CD4-positive, alpha-beta T cell treated with Interleukin-1 beta for 1 hour (primary cell): ENCODE results near the gene SLC7A7.
"Not testable (repeated sequence)": the region's sequence is repeated elsewhere in the genome, so short reads cannot be mapped to it uniquely, and the experiment has no call there.

Source experiments
- DNase-seq, 2 donors: peaks; one replicate each; pipeline ENCODE4 v3.0.0-alpha.2; 2020 to 2022

The SLC7A7 gene

DNA sequence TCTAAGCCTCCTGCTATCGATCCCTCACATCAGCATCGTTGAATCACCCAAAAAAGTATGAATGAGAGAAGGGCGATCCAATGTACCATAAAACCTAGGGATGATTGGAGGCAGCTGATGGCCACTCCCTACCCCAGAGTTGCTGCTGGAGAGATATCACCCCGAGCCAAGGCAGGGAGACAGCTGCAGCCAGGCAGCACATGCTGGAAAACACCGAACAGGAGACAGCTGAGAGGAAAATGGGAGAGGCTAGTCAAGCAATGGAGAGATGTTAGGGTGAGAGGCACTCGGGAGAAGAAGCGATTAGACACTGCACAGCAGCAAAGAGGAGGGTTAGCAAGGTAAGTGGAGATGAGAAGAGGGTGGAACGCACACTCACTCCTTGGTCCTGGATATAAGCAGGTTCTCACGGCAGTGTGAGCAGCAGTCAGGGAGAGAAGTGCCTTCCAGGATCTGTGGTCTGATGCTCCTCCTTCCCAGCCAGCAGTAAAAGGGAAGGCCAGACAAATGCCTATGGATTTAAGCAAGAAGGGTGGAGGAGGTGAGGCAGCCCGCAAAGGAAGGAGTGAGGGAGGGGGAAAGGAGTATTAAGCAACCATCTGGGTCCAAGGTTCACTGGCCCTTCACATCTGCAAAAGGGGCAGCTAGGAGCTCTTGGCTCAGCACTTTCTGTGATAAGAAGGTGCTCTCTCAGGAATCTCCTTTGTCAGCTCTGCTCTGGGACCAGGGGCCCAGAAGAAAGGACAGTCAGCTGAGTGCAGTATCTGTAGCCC is at the start of gene SLC7A7:
Gene SLC7A7 (minus strand): TSS at position 495 of the 773 bp plus-strand sequence. CDS start 2,037 bp downstream, outside the sequence.
- no peak for DNase-seq

DNA sequence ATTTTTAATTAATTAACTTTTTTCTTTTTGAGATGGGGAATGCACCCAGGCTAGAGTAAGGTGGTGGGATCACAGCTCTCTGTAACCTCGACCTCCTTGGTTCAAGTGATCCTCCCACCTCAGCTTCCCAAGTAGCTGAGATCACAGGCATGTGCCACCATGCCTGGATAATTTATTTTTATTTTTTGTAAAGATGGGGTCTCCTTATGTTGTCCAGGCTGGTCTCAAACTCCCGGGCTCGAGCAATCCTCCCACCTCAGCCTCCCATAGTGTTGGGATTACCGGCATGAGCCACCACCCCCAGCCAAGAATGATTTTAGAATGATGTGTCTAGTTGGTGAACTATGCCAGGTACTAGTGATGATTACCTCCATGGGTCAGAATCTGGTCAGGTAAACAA is 49.7 kb upstream of the SLC7A7 start:
- DNase-seq, result no peak

DNA sequence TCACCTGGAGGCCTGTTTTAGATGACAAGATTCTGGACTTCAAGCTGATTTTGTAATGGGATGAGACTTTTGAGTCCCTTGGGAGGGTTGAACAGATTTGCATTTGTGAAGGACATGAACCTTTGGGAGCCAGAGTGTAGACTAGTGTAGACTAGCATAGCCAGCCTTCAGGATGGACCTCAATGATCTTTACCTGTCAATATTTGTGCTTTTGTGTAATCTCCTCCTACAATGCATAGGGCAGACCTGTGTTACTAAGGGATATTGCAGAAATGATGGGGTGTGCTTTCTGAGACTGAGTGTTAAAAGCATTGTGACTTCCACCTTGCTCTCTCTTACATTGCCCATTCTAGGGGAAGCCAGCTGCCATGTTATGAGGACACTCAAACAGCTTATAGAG is 46.4 kb upstream of the SLC7A7 start:
- no peak for DNase-seq

DNA sequence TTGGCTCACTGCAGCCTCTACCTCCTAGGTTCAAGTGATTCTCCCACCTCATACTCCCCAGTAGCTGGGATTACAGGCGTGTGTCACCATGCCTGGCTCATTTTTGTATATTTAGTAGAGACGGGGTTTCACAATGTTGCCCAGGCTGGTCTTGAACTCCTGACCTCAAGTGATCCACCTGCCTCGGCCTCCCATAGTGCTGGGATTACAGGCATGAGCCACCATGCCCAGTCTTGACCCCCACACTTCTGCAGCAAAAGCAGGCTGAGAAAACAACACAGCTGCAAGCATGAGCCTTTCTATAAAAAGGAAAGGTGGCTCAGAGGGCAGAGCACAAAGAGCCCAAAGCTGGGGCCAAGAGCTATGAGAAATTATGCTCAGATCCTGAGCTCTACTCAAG is 45.1 kb upstream of the SLC7A7 start:
- DNase-seq, result not testable (repeated sequence)

DNA sequence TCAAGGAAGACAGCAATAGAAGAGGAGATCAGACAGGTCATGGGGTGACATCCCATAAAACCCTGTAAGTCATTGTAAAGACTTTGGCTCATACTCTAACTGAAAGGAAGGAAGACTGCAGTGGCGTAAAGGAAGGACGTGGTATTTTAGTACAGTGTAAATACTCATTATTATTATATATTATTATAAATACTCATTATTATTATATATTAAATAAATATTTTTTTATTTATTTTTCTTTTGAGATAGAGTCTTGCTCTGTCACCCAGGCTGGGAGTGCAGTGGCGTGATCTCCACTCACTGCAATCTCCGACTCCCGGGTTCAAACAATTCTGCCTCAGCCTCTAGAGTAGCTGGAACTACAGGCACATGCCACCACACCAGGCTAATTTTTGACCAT is 41.2 kb upstream of the SLC7A7 start:
- DNase-seq, result no peak

DNA sequence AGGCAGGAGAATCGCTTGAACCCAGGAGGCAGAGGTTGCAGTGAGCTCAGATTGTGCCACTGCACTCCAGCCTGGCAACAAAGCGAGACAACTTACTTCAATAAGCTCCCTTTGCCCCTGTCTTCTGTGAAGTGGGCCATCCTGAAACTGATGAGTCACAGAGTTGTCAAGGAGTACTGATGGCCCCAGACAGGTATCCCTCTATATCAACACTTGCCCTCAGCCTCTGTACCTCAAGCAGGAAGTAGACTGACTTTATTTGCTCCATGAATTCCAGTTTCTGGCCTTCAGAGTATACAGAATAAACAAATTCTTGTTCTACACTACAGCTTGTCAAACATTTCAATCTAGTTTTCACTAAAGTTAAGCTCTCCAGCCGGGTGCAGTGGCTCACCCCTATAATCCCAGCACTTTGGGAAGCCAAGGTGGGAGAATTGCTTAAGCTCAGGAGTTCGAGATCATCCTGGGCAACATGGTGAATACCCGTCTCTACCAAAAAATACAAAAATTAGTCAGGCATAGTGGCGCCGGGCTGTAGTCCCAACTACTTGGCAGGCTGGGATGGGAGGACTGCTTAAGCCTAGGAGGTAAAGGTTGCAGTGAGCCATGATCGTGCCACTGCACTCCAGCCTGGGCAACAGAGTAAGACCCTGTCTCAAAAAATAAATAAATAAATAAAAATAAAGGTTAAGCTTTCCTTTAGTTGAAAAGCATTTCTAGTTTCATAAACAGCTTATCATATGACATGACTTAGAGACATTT is 39.9 kb upstream of the SLC7A7 start:
- no peak for DNase-seq

DNA sequence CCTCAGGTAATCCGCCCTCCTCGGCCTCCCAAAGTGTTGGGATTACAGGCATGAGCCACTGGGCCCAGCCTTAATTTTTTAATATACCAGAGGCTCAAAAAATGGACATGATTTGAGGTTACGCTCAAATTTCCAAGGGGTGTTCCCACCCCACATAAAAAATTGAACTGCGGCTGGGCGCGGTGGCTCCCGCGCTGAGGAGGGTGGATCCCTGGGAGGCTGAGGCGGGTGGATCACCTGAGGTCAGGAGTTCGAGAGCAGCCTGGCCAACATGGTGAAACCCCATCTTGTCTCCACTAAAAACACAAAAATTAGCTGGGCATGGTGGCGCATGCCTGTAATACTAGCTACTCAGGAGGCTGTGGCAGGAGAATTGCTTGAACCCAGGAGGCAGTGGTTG is 39.1 kb upstream of the SLC7A7 start:
- not testable (repeated sequence) for DNase-seq

DNA sequence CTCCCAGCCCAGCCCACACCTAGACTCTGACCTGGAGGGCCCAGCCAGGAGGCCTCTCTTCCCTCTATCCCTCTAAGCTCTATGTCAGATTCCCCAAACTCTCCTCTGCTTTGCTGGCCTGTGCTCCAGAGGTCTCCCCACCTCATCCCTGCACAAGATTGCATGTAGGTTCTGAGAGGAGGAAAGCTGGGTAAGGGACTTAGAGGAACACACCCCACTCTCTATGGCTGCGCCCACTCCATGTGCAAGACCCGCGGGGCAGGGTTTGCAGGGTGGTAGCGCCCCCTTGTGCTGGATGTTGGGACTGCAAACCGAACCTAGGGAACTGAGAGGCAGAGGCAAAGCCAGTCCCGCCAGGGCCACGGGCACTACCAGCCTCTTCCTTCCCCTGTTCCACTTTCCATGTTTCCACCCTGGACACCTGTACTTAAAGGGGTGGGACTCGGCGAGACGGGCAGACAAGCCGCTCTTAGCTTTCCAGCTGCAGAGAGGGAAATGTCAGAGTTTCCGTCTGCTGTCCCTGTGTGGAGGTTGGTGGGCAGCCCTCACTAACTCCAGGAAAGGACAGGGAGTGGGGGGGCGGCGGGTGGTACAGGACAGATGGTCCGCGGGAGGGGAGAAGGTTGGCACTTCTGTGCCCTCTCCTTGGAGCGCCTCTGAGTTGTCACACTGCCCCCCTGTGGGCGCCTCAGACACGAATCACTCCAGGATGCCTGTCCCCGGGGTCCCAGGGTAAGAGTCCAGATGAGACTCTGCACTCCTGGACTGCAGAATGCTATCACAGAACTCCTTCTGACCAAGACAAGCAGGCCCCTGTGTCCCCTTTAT is 37.9 kb upstream of the SLC7A7 start:
- DNase-seq, result peak; percentile 86 to 89

DNA sequence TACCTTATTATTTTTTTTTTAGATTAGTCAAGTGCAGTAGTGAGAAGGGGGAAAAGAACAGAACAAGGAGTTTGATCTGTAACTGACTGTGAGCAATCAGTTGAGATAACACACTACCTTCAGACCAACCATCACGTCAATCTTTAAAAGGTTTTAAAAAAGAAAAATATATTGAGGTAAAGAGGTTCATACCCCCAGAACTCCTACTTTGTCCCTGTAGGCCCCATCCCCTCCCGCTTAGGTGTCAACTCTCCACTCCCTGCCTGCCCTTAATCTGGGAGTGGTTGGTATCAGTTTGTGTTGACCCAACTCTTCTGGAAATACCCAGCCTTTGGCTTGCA is 37.3 kb upstream of the SLC7A7 start:
- DNase-seq, result no peak

DNA sequence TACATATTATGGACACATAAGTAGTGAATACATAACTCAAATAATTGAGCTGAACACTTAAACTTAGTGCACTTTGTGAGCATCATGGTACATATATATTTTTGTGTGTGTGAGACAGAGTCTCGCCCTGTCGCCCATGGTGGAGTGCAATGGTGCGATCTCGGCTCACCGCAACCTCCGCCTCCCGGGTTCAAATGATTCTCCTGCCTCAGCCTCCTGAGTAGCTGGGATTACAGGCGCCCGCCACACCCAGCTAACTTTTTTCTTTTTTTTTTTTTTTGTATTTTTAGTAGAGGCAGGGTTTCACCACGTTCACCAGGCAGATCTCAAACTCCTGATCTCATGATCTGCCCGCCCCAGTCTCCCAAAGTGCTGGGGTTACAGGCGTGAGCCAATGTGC is 36.9 kb upstream of the SLC7A7 start:
- DNase-seq, result not testable (repeated sequence)

DNA sequence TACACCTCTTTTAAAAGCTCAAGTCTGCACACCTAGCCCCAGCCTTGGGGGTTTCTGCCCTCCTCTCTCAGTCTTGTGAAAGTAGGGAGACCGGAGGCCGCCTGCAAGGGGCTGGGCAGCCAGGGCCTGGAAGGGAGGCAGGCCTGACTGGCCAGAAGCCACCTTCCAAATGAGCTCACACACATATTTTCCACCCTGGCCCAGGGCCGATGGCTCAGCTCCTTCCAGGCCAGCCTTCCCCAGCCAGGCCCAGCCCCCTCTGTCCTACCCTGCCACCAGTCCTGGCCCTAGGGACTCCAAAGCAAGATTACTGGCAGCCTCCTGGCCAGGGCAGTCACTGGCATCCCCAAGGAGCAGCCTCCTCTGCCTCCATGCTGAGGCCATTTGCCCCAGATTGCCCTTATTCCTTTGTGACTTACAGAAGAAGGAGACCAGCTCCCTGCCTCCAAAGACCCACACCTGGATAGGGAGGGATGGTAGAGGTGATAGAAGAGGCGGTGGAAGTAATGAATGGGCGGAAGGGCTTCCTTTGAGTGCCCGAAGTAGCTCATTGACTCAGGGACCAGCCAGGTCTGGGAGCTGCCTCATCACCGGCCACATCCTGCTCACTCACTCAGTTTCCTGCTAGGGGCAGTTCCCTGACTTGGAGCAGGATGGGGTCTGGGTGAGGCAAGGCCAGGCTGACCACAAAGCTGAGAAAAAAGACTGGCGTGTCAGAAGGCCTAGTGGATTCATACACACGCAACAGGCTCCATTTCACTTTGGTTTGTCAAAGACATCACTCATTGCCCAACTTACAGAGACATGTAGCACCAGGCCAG is 35.9 kb upstream of the SLC7A7 start:
- peak in 1 of 2 donors; percentile 39 for DNase-seq

DNA sequence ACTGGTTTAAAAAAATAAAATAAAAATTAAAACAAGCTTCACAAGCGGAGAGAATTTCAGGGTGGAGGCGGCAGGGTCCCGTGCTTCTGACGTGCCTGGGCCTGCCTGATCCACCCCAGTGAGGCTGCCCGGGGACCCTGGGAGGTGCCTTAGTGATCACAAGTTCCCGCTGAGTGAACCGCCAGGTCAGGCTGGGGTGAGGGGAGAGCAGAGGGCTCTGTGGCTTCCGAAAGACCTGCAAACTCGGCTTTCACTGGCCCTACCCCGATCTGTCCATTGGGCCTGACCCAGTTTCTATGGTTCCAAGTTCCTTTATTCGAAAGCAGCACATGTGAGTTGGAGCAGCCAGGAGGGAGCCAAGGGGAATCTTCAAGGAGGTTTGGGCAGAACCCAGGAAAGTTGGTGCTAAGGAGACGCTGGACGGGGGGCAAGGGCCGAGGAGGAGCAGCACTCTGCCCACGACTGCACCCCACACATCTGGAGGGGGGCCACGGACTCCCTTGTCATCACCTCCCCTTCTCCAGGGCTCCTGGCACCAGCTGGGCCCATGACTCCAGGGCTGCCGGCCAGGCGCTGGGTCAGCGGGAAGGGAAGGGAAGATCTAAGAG is 34.1 kb upstream of the SLC7A7 start:
- DNase-seq, result no peak

DNA sequence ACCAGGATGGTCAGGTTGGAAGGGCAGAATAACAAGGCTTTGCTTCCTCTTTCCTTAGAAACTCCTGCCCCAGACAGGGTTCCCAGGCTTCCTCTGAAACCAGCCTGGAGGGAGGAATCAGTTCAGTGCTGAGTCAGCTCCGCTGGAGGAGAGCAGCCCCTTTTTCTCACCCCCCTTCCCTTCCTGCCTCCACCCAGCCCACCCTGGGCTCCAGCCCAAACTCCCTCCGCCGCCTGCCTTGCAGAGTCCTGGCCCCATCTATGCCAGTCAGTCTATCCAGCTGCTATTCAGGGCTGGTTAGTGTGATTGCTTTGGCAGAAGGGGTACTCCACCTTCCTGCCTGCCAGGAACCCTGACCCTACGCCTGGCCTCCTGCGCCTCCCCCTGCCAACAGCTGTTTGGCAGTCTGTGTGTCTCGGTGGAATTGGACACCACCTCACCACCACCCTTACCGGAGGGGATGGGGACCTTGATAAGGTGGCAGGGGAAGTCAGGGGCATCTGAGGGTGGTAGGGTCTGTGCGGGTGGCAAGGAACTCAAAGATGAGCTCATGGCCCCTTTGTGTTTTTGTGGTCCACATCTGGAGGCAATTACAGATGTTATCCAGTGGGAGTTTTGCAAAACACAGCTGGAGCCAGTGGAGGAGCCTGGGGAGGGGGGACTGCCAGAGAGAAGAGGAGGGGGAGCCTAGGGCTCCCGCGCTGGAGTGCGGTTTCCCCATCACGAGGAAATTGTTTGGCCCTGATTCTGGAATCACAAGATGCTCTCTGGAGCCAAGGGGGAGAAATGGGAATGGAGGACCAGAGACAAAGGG is 33.3 kb upstream of the SLC7A7 start:
- no peak for DNase-seq

DNA sequence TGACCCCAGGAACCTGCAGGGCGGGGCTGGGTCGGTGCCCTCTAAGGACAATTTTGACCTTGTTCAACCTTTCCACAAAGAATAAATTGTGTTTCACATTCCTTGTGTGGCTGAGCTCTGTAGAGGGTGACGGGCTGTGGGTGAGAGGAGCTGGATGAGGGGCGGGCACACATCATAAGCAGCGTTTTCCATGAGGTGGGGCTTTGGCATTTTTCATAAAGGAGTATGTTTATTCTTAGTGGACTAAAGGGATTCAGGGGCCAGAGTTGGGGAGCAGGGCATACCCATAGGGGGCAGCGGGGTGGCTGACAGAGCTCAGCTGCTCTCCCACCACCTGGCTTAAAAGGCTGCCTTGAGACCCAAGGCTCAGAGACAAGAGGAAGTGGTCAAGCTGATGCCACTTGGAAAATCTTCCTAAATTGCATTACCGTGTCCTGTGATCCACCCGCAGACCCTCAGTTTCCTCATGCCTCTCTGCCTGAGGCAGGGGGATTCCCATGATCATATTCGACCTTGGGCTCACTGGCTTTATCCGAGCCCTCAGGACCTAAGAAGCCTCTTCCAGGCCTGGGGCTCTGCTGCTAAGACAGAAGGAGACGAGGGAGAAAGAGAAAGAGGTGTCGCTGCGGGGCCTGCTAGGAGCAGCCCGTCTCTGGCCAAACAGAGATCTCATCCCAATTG is 32.6 kb upstream of the SLC7A7 start:
- DNase-seq, result peak in 1 of 2 donors; percentile 24

DNA sequence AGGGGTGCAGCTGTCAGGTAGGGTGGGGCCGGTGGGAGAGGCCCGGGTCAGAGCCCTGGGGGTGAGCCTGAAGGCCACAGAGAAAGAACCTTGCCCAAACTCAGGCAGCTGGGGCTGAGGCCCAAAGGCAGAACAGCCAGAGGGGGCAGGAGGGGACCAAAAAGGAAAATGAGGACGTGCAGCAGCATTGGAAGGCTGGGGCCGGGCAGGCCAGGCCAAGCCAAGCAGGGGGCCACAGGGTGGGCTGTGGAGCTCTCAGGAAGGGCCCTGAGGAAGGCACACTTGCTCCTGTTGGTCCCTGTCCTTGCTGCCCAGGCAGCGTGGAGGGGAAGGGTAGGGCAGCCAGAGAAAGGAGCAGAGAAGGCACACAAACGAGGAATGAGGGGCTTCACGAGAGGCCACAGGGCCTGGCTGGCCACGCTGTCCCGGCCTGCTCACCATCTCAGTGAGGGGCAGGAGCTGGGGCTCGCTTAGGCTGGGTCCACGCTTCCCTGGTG is 31.6 kb upstream of the SLC7A7 start:
- DNase-seq, result no peak

DNA sequence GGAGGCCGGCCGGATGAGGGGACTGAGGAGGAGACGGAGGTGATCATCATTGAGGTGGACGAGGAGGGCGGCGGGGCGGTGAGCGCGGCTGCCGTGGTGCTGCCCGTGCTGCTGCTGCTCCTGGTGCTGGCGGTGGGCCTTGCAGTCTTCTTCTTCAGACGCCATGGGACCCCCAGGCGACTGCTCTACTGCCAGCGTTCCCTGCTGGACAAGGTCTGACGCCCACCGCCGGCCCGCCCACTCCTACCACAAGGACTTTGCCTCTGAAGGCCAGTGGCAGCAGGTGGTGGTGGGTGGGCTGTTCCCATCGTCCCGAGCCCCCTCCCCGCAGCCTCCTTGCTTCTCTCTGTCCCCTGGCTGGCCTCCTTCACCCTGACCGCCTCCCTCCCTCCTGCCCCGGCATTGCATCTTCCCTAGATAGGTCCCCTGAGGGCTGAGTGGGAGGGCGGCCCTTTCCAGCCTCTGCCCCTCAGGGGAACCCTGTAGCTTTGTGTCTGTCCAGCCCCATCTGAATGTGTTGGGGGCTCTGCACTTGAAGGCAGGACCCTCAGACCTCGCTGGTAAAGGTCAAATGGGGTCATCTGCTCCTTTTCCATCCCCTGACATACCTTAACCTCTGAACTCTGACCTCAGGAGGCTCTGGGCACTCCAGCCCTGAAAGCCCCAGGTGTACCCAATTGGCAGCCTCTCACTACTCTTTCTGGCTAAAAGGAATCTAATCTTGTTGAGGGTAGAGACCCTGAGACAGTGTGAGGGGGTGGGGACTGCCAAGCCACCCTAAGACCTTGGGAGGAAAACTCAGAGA is 30.8 kb upstream of the SLC7A7 start:
- no peak for DNase-seq

DNA sequence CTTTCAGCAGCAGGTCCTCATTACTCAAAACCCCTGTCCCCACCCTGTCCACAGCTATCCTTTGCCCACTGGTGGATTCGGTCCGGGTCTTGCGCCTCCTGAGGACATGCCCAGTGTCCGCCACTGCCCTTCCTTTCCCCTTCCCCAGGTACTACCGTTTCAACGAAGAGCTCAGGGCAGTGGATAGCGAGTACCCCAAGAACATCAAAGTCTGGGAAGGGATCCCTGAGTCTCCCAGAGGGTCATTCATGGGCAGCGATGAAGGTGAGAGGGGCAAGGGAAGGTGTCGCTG is 29.8 kb upstream of the SLC7A7 start:
- DNase-seq, result no peak

DNA sequence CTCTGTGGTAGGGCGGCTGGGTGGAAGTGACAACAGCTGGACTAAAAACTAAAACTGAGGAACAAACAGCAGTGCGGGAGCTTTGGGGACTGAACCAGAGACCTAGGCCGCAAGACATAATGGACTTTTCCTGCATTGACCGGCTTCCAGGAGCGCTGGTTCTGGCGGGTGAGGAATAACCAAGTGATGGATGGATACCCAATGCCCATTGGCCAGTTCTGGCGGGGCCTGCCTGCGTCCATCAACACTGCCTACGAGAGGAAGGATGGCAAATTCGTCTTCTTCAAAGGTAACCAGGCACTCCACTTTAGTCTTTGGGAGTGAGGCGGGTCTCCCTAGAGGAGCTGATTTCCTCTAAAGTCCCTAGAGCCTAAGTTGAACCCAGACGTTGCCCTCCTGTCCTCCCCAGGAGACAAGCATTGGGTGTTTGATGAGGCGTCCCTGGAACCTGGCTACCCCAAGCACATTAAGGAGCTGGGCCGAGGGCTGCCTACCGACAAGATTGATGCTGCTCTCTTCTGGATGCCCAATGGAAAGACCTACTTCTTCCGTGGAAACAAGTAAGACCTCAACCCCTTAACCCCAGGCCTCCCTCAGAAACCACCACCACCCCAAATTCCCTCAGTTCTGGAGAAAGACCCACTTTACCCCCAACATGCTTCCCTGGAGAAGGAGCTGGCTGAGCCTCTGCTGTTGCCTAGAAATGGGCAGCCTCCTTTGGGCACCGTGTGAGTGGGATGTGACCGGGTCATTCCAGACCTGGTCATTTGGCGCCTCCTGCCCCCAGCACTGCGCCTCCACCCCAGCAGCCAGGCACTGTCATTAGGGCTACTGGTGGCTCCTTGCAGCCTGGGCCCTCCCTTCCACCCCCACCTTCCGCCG is 29.2 kb upstream of the SLC7A7 start:
- no peak for DNase-seq
